ENCODE measurements around the gene MSTN.

- TF ChIP-seq CTCF (IDR thresholded peaks at IDR 0.05) (no peak), POLR2A (IDR thresholded peaks at IDR 0.05) (no peak)
These were observed at the start of gene MSTN for GRCh38 chr2:190062601-190063000.

Data from adrenal gland (tissue), 5 donors.